Measurements from ENCODE around the gene SLC12A7.

DNA sequence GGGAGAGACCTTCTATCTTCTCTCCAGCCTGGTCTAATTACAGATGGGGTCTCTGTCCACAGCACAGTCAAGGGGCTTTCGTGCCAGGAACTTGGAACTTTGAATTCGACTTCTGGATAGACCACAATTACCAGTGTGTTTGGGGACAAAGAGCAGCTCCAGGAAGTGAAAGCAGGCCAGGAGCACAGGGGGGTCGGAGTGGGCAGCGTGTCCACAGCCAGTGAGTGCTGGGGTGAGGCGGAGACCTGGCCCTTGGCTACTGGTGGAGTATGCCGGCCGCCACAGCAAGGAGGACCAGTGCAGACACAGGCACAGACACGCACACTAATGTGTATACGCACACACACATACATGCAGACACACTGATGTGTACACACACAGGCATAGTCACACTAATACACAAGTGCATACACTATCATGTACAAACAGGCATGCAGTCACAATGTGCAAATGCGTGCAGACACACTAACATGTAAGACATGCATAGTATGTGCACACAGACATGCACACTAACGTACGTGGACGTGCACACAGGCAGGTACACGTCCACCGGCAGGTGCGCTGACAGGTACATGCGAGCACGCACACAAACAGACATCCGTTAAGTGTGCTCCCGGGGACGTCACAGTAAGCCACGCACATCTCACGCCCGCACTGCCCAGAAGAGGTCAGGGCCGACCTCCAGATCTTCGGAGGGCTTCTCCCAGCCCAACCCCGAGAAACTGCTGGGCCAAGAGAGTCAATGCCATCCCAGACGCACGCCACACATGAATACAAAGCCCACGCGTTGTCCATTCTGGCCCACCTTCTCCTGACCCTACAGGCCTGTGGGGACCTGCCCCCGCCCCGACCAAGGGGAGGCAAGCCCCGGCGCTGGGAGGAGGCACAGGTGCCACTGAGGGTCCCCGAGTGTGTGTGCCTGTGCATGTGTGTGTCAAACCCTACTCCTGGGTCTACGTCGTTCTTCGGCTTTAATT is 56.8 kb downstream of the SLC12A7 start:
- TF ChIP-seq, protein P1, sequence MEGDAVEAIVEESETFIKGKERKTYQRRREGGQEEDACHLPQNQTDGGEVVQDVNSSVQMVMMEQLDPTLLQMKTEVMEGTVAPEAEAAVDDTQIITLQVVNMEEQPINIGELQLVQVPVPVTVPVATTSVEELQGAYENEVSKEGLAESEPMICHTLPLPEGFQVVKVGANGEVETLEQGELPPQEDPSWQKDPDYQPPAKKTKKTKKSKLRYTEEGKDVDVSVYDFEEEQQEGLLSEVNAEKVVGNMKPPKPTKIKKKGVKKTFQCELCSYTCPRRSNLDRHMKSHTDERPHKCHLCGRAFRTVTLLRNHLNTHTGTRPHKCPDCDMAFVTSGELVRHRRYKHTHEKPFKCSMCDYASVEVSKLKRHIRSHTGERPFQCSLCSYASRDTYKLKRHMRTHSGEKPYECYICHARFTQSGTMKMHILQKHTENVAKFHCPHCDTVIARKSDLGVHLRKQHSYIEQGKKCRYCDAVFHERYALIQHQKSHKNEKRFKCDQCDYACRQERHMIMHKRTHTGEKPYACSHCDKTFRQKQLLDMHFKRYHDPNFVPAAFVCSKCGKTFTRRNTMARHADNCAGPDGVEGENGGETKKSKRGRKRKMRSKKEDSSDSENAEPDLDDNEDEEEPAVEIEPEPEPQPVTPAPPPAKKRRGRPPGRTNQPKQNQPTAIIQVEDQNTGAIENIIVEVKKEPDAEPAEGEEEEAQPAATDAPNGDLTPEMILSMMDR (IDR thresholded peaks at IDR 0.05): no peak
- no peak for TF ChIP-seq POLR2A (IDR thresholded peaks at IDR 0.05)
